Heart left ventricle (tissue), 13 donors: ENCODE results near the gene PDIA6.

Experiments
- POLR2A ChIP-seq, 2 donors: fragments of 450-650 bp; IDR thresholded peaks; one replicate each; pipeline ENCODE4 v1.6.1; 2017; ENCODE audit warnings: antibody characterized with exemption in 2 of 2, mild to moderate bottlenecking in 2 of 2, moderate library complexity in 2 of 2
- TF ChIP-seq, protein P1 (sequence below), 12 donors: fragments of 200-600 bp; sonication (generic) in 4 of 12; IDR thresholded peaks; one replicate each; pipeline versions ENCODE4 v1.5.0 to v1.8.0; 2018 to 2022; ENCODE audit warnings: antibody characterized with exemption in 12 of 12, mild to moderate bottlenecking in 5 of 12
- donor health status: ischemic (EF 13 %, LVEDD 7.1; RV severe dilation, severe dysfunction).
- donor health status: DM: no; HTN: yes; CAD: no.
- donor health status: DM: no; HTN: no; CAD: no.
- donor health status: ischemic (EF 25% LVEDD 6.9; RV normal size, moderate dysfunction).
- donor health status: ischemic (EF 25% LVEDD 5.7; RV mildly dilated, moderate dysfunction).
- donor health status: ischemic (EF 35%, LVEDD 5.7; RV mildly dilated, moderate dysfunction).
- donor health status: nonischemic (EF 11% LVEDD 7.7; RV severe dilation, severe dysfunction).
- donor health status: DM: yes; HTN: yes; CAD: no.
- donor health status: PGD.
- donor health status: ischemic (EF 29% LVEDD 5.4; RV normal size, mild dysfunction).
- donor health status: nonischemic (EF 23%, LVEDD 6.1; RV moderate dilation, normal function).

DNA sequence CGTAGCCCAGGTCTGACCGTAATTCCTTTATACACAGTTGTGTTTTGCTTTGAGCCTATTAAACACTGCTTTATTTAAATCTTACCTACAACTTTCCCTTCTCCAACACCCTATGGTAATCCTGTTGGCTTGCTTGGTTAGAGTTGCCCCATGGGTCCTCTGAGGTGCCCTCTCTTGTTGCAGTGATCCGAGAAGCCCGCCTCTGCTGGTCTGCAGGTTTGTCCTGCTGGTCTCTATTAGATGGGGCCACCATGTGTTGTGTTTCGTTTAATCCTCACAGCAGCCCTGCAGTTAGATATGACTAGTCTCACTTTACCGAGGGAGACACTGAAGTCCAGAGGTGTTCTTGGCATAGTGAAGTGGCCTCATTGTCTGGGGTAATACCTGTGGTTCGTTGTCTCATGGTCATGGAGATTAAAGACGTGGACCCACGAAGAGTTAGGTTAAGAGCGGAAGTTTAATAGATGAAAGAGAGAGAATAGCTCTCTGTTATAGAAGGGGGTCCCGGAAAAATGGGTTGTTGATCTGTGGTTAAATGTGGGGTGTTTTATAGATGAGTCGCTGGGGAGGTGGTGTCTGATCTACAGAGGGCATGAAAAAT lies 7.2 kb upstream of the PDIA6 start:
- TF ChIP-seq, protein P1, sequence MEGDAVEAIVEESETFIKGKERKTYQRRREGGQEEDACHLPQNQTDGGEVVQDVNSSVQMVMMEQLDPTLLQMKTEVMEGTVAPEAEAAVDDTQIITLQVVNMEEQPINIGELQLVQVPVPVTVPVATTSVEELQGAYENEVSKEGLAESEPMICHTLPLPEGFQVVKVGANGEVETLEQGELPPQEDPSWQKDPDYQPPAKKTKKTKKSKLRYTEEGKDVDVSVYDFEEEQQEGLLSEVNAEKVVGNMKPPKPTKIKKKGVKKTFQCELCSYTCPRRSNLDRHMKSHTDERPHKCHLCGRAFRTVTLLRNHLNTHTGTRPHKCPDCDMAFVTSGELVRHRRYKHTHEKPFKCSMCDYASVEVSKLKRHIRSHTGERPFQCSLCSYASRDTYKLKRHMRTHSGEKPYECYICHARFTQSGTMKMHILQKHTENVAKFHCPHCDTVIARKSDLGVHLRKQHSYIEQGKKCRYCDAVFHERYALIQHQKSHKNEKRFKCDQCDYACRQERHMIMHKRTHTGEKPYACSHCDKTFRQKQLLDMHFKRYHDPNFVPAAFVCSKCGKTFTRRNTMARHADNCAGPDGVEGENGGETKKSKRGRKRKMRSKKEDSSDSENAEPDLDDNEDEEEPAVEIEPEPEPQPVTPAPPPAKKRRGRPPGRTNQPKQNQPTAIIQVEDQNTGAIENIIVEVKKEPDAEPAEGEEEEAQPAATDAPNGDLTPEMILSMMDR (IDR thresholded peaks at IDR 0.05): no peak
- no peak for TF ChIP-seq POLR2A (IDR thresholded peaks at IDR 0.05)
